Aorta (tissue), 5 donors: ENCODE results near the gene KIFC3. TPM values are rescaled to one million over a fixed set of nuclear protein-coding genes. Genes with fewer than 3 reads are reported as not detected.
"Not testable (repeated sequence)": the region's sequence is repeated elsewhere in the genome, so short reads cannot be mapped to it uniquely, and the experiment has no call there.

Experiments used
- ATAC-seq: fragments of 200-7000 bp; cut with Tn5 transposase; one replicate; pipeline ENCODE4 v1.9.1; 2022; ENCODE audit warnings: moderate library complexity; ENCODE audit not compliant: low FRiP score
- DNase-seq, 2 donors: peaks; one replicate each; pipeline ENCODE4 v3.0.0-alpha.2; 2020
- H3K27ac ChIP-seq, 2 donors: one replicate each; pipeline ENCODE4 v1.5.1; 2013; ENCODE audit warnings: low read length in 2 of 2, mild to moderate bottlenecking in 2 of 2, moderate library complexity in 2 of 2, control low read depth in 1 of 2, inconsistent platforms in 1 of 2, low read depth in 1 of 2
- H3K27me3 ChIP-seq, 2 donors: one replicate each; pipeline ENCODE4 v1.6.1; 2013; ENCODE audit warnings: control low read depth in 1 of 2, low read length in 1 of 2, mild to moderate bottlenecking in 1 of 2, moderate library complexity in 1 of 2; ENCODE audit not compliant: insufficient read depth in 2 of 2, control insufficient read depth in 1 of 2
- H3K36me3 ChIP-seq, 2 donors: one replicate each; pipeline ENCODE4 v1.6.1; 2013; ENCODE audit warnings: control low read depth in 1 of 2, low read length in 1 of 2, mild to moderate bottlenecking in 1 of 2; ENCODE audit not compliant: insufficient read depth in 2 of 2, control insufficient read depth in 1 of 2
- H3K4me1 ChIP-seq, 2 donors: one replicate each; pipeline ENCODE4 v1.6.1; 2013; ENCODE audit warnings: low read length in 2 of 2, control low read depth in 1 of 2, mild to moderate bottlenecking in 1 of 2, moderate library complexity in 1 of 2; ENCODE audit not compliant: insufficient read depth in 2 of 2, control insufficient read depth in 1 of 2
- H3K4me3 ChIP-seq, 2 donors: one replicate each; pipeline ENCODE4 v1.5.1; 2013; ENCODE audit warnings: low read length in 2 of 2, control low read depth in 1 of 2, mild to moderate bottlenecking in 1 of 2
- H3K9me3 ChIP-seq: one replicate; pipeline ENCODE4 v1.6.1; 2013; ENCODE audit warnings: mild to moderate bottlenecking, low read length; ENCODE audit not compliant: control insufficient read depth
- whole genome bisulfite sequencing, 2 donors: extraction: QIAGEN DNeasy Blood & Tissue Kit; methylation state at CpG; one replicate each; pipeline ENCODE4 v1.1.7; 2013; 5-methylcytosine and 5-hydroxymethylcytosine counted together
- intact Hi-C, 2 donors: fragments of 100-400 bp; cut with DNase I; formaldehyde crosslinking; loops; one replicate each; pipeline versions ENCODE4 v1.14.2 to v1.15.0; 2022
- microRNA-seq, 2 donors: library from miRNA; unstranded; fragments of <30 nt; microRNA quantifications; one replicate each; pipeline ENCODE4 v1.2.0, GENCODE V29; 2020
- polyA plus RNA-seq, 2 donors: library from polyadenylated mRNA; stranded (reverse); fragments of 200-250 nt; gene quantifications; one replicate each; pipeline ENCODE4 v1.2.3, GENCODE V29; 2013
- total RNA-seq, 2 donors: library from RNA; stranded (reverse); fragmentation: NEBNext Ultra II Directional; extraction: Animal tissue kit (Norgen Biotek cat#: 25700); gene quantifications; one replicate each; pipeline ENCODE4 v1.2.1, GENCODE V29; 2021
- donor health status: healthy with polysubstance abuse.
- donor health status: Bipolar disorder and iron deficiency.
- donor health status: DM: no; HTN: no; CAD: no.
- donor health status: DM: no; HTN: no; CAD: no.
- donor health status: DM: yes; HTN: yes; CAD: no.

KIFC3 gene
- total and polyA plus RNA-seq, 4 donors, result 27.4 to 80.1 (median 65.4) TPM

GRCh38 chr16:57713596-57713995 is 88.7 kb downstream of the KIFC3 start:
- Histone ChIP-seq H3K4me3 (no peak overlapping the region), H3K27me3 (no peaks in the 10 kb centered on the region), H3K4me1 (no peaks in the 10 kb centered on the region), H3K36me3 (no peaks in the 10 kb centered on the region), H3K9me3 (no peaks in the 10 kb centered on the region), H3K27ac (no peak overlapping the region)
- DNase-seq (peak in 1 of 2 donors; percentile 16), ATAC-seq (no peak)
- intact Hi-C loops, result no loop called here
- 76 to 86% methylated on average over 8 of the region's 8 CpGs for WGBS, 2 donors

GRCh38 chr16:57712569-57712968 is 89.7 kb downstream of the KIFC3 start:
- ATAC-seq, H3K27ac ChIP-seq, H3K9me3 ChIP-seq, intact Hi-C loops, H3K4me1 ChIP-seq, H3K27me3 ChIP-seq, H3K36me3 ChIP-seq, DNase-seq, H3K4me3 ChIP-seq: not testable (repeated sequence)
- 77 to 80% methylated on average over 6 of the region's 6 CpGs for WGBS, 2 donors

- Histone ChIP-seq H3K9me3 (no peaks in the 10 kb centered on the region), H3K36me3 (no peaks in the 10 kb centered on the region), H3K27me3 (no peaks in the 10 kb centered on the region), H3K4me1 (no peaks in the 10 kb centered on the region), H3K27ac (no peak overlapping the region), H3K4me3 (no peak overlapping the region)
- no peak for DNase-seq
- intact Hi-C loops, result no loop called here
- 92 to 97% methylated on average over 3 of the region's 3 CpGs for WGBS, 2 donors
- ATAC-seq, result no peak
Measured at GRCh38 chr16:57711993-57712392, 90.3 kb downstream of the KIFC3 start.

- no peak overlapping the region for H3K27ac ChIP-seq
- intact Hi-C loops, result no loop called here
Measured at GRCh38 chr16:57711346-57711745, 90.9 kb downstream of the KIFC3 start.

GRCh38 chr16:57709663-57710062 is 92.6 kb downstream of the KIFC3 start:
- H3K27ac ChIP-seq, result no peak overlapping the region
- no peaks in the 10 kb centered on the region for H3K9me3 ChIP-seq
- H3K36me3 ChIP-seq, result no peaks in the 10 kb centered on the region
- no peaks in the 10 kb centered on the region for H3K4me1 ChIP-seq
- ATAC-seq, result no peak
- peak in 1 of 2 donors; percentile 14 for DNase-seq
- WGBS, 2 donors, result 79 to 88% methylated on average over 3 of the region's 3 CpGs
- intact Hi-C loops, result no loop called here
- no peaks in the 10 kb centered on the region for H3K27me3 ChIP-seq
- no peak overlapping the region for H3K4me3 ChIP-seq

More at GRCh38 chr16:57711346-57711745, 90.9 kb downstream of the KIFC3 start:
- Histone ChIP-seq H3K36me3 (no peaks in the 10 kb centered on the region), H3K27me3 (no peaks in the 10 kb centered on the region), H3K9me3 (no peaks in the 10 kb centered on the region), H3K4me1 (no peaks in the 10 kb centered on the region), H3K4me3 (no peak overlapping the region)
- WGBS, 2 donors, result 70 to 71% methylated on average over 5 of the region's 5 CpGs
- no peak for ATAC-seq
- peak; percentile 7 to 52 for DNase-seq

Small RNAs within 50 kb of the gene (microRNA-seq; reads per million reads assigned to microRNA genes)
- gene MIR6772, result 0 reads per million in 2 donors

Other genes with a start within 250 kb of the KIFC3 start
- gene ADGRG1, start 173.9 kb downstream of the KIFC3 start, total RNA-seq, result 10 to 100 TPM; 33.0 to 68.4 TPM
- gene ADGRG1, start 173.9 kb downstream of the KIFC3 start, polyA plus RNA-seq, result 1 to 10 TPM; 1.2 to 2.1 TPM
- gene ADGRG3, start 134.2 kb downstream of the KIFC3 start, total RNA-seq, result 1 to 10 TPM in 1 of 2 donors, under 1 TPM in 1; 0.84 to 3.9 TPM
- gene ADGRG3, start 134.2 kb downstream of the KIFC3 start, polyA plus RNA-seq, result under 1 TPM; 0.08 to 0.25 TPM
- not detected for gene DRC7, start 107.7 kb downstream of the KIFC3 start, total RNA-seq
- under 1 TPM in 1 of 2 donors, not detected in 1; 0.08 TPM for gene DRC7, start 107.7 kb downstream of the KIFC3 start, polyA plus RNA-seq
- 10 to 100 TPM in 1 of 2 donors, 1 to 10 TPM in 1; 9.9 to 16.2 TPM for gene KATNB1, start 66.7 kb downstream of the KIFC3 start, total RNA-seq
- gene KATNB1, start 66.7 kb downstream of the KIFC3 start, polyA plus RNA-seq, result 10 to 100 TPM in 1 of 2 donors, 1 to 10 TPM in 1; 7.0 to 15.7 TPM
- not detected for gene CNGB1, start 168.6 kb upstream of the KIFC3 start, total RNA-seq
- gene CNGB1, start 168.6 kb upstream of the KIFC3 start, polyA plus RNA-seq, result not detected
- gene ZNF319, start 198.2 kb upstream of the KIFC3 start, total RNA-seq, result 10 to 100 TPM in 1 of 2 donors, 1 to 10 TPM in 1; 7.0 to 10.6 TPM
- gene ZNF319, start 198.2 kb upstream of the KIFC3 start, polyA plus RNA-seq, result 1 to 10 TPM; 1.6 to 4.1 TPM
- 10 to 100 TPM; 31.8 to 41.3 TPM for gene USB1, start 198.9 kb upstream of the KIFC3 start, total RNA-seq
- gene USB1, start 198.9 kb upstream of the KIFC3 start, polyA plus RNA-seq, result 10 to 100 TPM; 24.9 to 34.1 TPM
- gene MMP15, start 223.3 kb upstream of the KIFC3 start, total RNA-seq, result 1 to 10 TPM; 5.4 to 5.9 TPM
- 1 to 10 TPM in 1 of 2 donors, under 1 TPM in 1; 0.82 to 2.1 TPM for gene MMP15, start 223.3 kb upstream of the KIFC3 start, polyA plus RNA-seq